Measurements from ENCODE around the gene KHK. TPM values are rescaled to one million over a fixed set of nuclear protein-coding genes. Genes with fewer than 3 reads are reported as not detected.

Gene KHK
- total RNA-seq, 4 donors from 2014 or later: 1.8 to 12.0 (median 6.3) TPM

DNA sequence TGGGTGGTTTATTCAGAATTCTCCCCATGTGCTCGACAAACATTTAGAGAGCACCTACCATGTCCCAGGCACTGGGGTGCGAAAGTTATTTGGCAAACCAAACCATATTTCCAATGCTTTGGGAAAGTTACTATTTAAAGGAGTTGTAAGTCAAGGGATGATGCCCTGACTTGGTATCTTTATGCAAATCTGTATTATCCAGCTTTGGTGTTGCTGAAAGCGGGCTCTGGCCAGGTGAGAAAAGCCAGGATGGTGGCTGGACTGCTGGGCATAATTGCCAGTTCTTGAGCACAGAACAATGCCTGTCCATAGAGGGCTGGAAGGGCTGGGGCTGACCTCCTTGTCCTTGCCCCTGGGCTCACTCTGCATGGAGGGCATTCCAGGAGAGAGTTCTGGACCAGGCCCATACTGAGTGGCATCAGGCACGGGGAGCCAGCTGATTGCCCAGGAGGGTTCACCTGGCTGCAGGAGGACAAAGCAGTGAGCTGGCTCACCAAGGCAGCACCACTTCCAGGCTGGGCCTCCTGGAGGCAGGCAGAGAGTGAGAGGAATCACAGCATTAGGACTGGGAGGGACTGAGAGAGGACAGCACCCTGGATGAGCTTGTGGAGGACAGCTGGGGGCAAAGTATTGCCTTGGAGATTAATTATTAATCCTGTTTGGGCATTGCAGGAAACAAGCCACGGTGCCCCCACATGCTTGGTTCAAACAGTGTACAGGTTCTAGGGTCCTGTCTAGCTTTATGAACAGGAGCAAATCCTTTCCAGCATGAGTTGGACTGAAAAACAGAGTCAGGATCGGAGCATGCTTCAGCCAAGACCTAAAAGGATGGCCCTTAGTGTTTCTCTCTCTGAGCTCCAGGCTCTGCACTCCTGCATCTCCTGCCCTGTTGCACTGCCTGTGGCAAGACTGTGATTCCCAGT, 7.1 kb downstream of the KHK start:
- 77% methylated on average over 6 of the region's 6 CpGs; no CpG with 5 or more reads in 1 of the 2 donors for WGBS, 2 donors (ENCODE audit: low coverage in 1 of 2)
- Histone ChIP-seq H3K4me1 (peaks cover 3 to 14% (median 9%) of the 10 kb centered on the region in 4 donors), H3K4me3 (no peak overlapping the region), H3K27ac (no peak overlapping the region), H3K9me3 (no peaks in the 10 kb centered on the region), H3K27me3 (no peaks in the 10 kb centered on the region), H3K36me3 (no peaks in the 10 kb centered on the region)
- intact Hi-C loops (cut with DNase I; ENCODE audit: low total_unique reads): no loop called here
- no peak for DNase-seq
- in situ Hi-C loops (cut with MboI; ENCODE audit: low pct_ligation_motif_present in 1 of 4, low pct_unique_long_range_greater_than_20kb in 1 of 4, low sequenced_read_pairs in 3 of 4): loop anchor here in 3 of 4 donors (25.0 kb wide), 1 partner anchor 131 kb away; the partner anchor contains the start of gene MAPRE3 (in 3 of the 3)
- TF ChIP-seq, protein P1, sequence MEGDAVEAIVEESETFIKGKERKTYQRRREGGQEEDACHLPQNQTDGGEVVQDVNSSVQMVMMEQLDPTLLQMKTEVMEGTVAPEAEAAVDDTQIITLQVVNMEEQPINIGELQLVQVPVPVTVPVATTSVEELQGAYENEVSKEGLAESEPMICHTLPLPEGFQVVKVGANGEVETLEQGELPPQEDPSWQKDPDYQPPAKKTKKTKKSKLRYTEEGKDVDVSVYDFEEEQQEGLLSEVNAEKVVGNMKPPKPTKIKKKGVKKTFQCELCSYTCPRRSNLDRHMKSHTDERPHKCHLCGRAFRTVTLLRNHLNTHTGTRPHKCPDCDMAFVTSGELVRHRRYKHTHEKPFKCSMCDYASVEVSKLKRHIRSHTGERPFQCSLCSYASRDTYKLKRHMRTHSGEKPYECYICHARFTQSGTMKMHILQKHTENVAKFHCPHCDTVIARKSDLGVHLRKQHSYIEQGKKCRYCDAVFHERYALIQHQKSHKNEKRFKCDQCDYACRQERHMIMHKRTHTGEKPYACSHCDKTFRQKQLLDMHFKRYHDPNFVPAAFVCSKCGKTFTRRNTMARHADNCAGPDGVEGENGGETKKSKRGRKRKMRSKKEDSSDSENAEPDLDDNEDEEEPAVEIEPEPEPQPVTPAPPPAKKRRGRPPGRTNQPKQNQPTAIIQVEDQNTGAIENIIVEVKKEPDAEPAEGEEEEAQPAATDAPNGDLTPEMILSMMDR (IDR thresholded peaks at IDR 0.05): no peak
- TF ChIP-seq POLR2AphosphoS5 (IDR thresholded peaks at IDR 0.05) (no peak), POLR2A (IDR thresholded peaks at IDR 0.05) (no peak), EP300 (IDR thresholded peaks at IDR 0.05; ENCODE audit: low read depth) (no peak)

DNA sequence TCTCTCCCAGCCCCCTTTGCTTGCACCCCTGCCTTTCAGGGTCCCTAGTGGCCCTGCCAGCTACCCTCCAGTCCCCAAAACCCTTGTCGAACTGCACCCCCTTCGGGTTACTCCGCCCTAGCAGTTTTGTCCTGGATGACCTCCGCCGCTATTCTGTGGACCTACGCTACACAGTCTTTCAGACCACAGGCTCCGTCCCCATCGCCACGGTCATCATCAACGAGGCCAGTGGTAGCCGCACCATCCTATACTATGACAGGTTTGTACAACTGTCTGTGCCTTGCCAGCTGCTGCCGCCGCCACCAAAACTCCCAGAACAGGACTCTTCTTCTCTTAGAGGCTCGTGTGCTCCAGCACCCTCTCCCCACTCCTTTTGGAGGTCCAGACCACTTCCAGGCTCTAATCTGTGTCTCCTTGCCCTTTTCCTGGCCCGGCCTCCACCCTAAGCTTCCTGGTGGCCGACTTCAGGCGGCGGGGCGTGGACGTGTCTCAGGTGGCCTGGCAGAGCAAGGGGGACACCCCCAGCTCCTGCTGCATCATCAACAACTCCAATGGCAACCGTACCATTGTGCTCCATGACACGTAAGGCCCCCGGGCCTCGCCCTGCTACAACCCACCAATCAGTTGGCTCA, 7.9 kb downstream of the KHK start:
- no peak for TF ChIP-seq EP300 (IDR thresholded peaks at IDR 0.05; ENCODE audit: low read depth)
- TF ChIP-seq, protein P1 (IDR thresholded peaks at IDR 0.05): no peak
- no peak for TF ChIP-seq POLR2AphosphoS5 (IDR thresholded peaks at IDR 0.05)
- TF ChIP-seq POLR2A (IDR thresholded peaks at IDR 0.05): no peak
- H3K9me3 ChIP-seq: no peaks in the 10 kb centered on the region
- H3K4me3 ChIP-seq: no peak overlapping the region
- no peaks in the 10 kb centered on the region for H3K27me3 ChIP-seq
- WGBS, 2 donors (ENCODE audit: low coverage in 1 of 2): 83 to 93% methylated on average over 3 to 24 of the region's 24 CpGs
- no peak for DNase-seq
- no peak overlapping the region for H3K27ac ChIP-seq
- H3K4me1 ChIP-seq: peaks cover 3 to 14% (median 9%) of the 10 kb centered on the region in 4 donors
- H3K36me3 ChIP-seq: no peaks in the 10 kb centered on the region
- intact Hi-C loops (cut with DNase I; ENCODE audit: low total_unique reads): no loop called here
- in situ Hi-C loops (cut with MboI; ENCODE audit: low pct_ligation_motif_present in 1 of 4, low pct_unique_long_range_greater_than_20kb in 1 of 4, low sequenced_read_pairs in 3 of 4): loop anchor here in 3 of 4 donors (25.0 kb wide), 1 partner anchor 132 kb away; the partner anchor contains the start of gene MAPRE3 (in 3 of the 3)

DNA sequence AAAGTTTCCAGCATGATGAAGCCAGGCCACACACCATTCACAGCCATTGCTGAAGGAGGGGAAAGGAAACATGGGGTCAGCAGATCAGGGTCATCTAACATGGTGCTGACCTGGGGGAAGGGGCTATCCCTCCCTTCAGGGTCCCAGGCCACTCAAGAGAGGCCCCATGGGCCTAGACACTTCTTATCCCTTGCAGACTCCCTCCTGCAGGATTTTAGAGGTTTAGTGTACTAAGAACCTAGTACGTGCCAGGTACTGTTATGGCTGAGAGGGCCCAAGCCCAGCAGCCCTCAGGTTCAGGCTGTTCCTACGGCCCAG, 8.8 kb downstream of the KHK start:
- Histone ChIP-seq H3K4me3 (no peak overlapping the region), H3K36me3 (no peaks in the 10 kb centered on the region), H3K27ac (no peak overlapping the region), H3K4me1 (peaks cover 3 to 14% (median 9%) of the 10 kb centered on the region in 4 donors), H3K9me3 (no peaks in the 10 kb centered on the region), H3K27me3 (no peaks in the 10 kb centered on the region)
- TF ChIP-seq EP300 (IDR thresholded peaks at IDR 0.05; ENCODE audit: low read depth): no peak
- TF ChIP-seq POLR2A (IDR thresholded peaks at IDR 0.05): no peak
- TF ChIP-seq, protein P1 (IDR thresholded peaks at IDR 0.05): no peak
- TF ChIP-seq POLR2AphosphoS5 (IDR thresholded peaks at IDR 0.05): no peak
- intact Hi-C loops (cut with DNase I; ENCODE audit: low total_unique reads) (no loop called here), in situ Hi-C loops (cut with MboI; ENCODE audit: low pct_ligation_motif_present in 1 of 4, low pct_unique_long_range_greater_than_20kb in 1 of 4, low sequenced_read_pairs in 3 of 4) (loop anchor here (5.0 to 25.0 kb wide), 3 partner anchors 97 to 187 kb away; partner anchors contain the start of genes MAPRE3 (in 3 of the 4) and TRIM54 (in 1 of the 4))
- WGBS, 2 donors (ENCODE audit: low coverage in 1 of 2): 100% methylated on average over 2 of the region's 2 CpGs
- DNase-seq: no peak
